B cell (primary cell): ENCODE data around the gene ACOT4.

Source experiments
- CTCF ChIP-seq: fragments of 200-600 bp; IDR thresholded peaks from one replicate; pipeline ENCODE4 v1.8.0; 2022; ENCODE audit warnings: antibody characterized with exemption, mild to moderate bottlenecking
- EZH2 ChIP-seq: IDR thresholded peaks from 2 replicates; pipeline ENCODE4 v1.6.1; 2012; ENCODE audit warnings: borderline replicate concordance, low read depth, mild to moderate bottlenecking, moderate library complexity, low read length; ENCODE audit not compliant: insufficient read depth, poor library complexity, severe bottlenecking

GRCh38 chr14:73589116-73589515 is 2.6 kb upstream of the ACOT4 start:
- no peak for TF ChIP-seq CTCF
- no peak for TF ChIP-seq EZH2
